ENCODE measurements around the gene AFG1L.
"Not testable (repeated sequence)": the region's sequence is repeated elsewhere in the genome, so short reads cannot be mapped to it uniquely, and the experiment has no call there.

AFG1L gene

DNA sequence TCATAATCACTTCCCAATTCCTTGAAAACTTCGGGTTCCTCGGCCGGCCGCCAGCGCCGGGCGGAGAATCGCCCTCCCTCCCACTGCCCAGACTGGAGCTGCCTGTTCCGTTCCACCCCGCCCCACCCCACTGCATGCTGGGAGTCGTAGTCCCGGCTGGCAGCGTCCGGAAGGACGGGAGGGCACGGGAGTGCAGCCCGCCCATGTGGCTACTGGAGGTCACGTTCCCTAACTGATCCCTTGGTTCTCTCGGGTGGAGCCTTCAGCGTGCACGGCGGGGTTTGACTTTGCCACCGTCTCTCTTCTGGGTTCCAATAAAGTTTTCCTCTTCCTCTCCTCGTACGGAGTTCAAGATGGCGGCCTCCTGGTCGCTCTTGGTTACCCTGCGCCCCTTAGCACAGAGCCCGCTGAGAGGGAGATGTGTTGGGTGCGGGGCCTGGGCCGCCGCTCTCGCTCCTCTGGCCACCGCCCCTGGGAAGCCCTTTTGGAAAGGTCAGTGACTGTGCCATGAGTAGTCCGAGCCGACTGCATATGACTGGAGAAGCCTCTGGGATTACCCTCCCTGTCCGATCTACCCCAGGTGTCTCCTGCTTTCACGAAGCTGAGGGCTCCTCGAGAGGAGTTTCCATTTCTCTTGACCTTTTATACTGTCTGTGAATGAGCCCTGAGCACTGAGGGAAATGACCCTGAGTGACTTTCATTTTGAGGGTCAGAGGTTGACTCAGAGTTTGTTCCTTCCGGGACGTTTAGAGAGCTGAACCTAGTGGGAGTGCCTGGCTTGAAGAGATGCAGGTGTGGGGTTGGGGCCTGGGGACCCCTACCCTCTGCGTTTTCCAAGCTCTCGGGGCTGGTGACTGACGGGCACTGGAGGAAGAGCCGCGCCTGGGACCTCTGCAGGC lies at the start of gene AFG1L:
TSS of gene AFG1L (plus strand) at position 328 of the 899 bp plus-strand sequence. CDS start at position 354, 26 bp downstream.
- TF ChIP-seq, protein P1, sequence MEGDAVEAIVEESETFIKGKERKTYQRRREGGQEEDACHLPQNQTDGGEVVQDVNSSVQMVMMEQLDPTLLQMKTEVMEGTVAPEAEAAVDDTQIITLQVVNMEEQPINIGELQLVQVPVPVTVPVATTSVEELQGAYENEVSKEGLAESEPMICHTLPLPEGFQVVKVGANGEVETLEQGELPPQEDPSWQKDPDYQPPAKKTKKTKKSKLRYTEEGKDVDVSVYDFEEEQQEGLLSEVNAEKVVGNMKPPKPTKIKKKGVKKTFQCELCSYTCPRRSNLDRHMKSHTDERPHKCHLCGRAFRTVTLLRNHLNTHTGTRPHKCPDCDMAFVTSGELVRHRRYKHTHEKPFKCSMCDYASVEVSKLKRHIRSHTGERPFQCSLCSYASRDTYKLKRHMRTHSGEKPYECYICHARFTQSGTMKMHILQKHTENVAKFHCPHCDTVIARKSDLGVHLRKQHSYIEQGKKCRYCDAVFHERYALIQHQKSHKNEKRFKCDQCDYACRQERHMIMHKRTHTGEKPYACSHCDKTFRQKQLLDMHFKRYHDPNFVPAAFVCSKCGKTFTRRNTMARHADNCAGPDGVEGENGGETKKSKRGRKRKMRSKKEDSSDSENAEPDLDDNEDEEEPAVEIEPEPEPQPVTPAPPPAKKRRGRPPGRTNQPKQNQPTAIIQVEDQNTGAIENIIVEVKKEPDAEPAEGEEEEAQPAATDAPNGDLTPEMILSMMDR (conservative IDR thresholded peaks at IDR 0.05): no peak
- peak within 1 kb of the TSS; percentile 95 for H3K27ac ChIP-seq

DNA sequence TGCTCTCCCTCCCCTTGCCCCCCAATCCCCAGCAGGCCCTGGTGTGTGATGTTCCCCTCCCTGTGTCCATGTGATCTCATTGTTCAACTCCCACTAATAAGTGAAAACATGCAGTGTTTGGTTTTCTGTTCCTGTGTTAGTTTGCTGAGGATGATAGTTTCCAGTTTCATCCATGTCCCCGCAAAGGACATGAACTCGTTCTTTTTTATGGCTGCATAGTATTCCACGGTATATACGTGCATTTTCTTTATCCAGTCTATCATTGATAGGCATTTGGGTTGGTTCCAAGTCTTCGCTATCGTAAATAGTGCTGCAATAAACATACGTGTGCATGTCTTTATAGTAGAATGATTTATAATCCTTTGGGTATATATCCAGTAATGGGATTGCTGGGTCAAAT lies 49.8 kb upstream of the AFG1L start:
- not testable (repeated sequence) for H3K27ac ChIP-seq

GRCh38 chr6:108247965-108248536 lies 46.8 kb upstream of the AFG1L start:
- no peak overlapping the region for H3K27ac ChIP-seq
- TF ChIP-seq, protein P1 (conservative IDR thresholded peaks at IDR 0.05): no peak

GRCh38 chr6:108250240-108250866 lies 44.5 kb upstream of the AFG1L start:
- no peak overlapping the region; the same call in 1 of the 2 replicates for H3K27ac ChIP-seq
- TF ChIP-seq, protein P1 (conservative IDR thresholded peaks at IDR 0.05): no peak

- H3K27ac ChIP-seq: peak overlapping the region; percentile 1; the same call in 1 of the 2 replicates
- TF ChIP-seq, protein P1 (conservative IDR thresholded peaks at IDR 0.05): no peak
Observed at GRCh38 chr6:108251252-108251651, 43.6 kb upstream of the AFG1L start.

DNA sequence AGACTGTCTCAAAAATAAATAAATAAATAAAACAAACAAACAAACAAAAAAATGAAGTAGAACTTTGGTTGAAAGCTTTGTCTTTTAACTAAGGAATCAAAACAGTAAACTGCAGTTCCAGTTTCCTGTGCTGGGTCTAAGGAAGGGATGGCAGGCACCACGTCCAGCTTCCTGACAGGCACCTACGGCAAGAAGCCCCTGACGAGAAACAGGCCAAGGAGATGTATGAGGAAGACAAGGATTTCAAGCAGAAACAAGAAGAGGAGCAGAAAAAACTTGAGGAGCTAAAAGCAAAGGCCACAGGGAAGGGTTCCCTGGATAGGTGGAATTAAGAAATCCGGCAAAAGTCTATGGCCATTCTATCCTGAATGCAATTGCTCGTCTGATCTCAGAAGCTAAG lies 42.8 kb upstream of the AFG1L start:
- peak overlapping the region; percentile 1; the same call in 1 of the 2 replicates for H3K27ac ChIP-seq
- TF ChIP-seq, protein P1 (conservative IDR thresholded peaks at IDR 0.05): no peak

DNA sequence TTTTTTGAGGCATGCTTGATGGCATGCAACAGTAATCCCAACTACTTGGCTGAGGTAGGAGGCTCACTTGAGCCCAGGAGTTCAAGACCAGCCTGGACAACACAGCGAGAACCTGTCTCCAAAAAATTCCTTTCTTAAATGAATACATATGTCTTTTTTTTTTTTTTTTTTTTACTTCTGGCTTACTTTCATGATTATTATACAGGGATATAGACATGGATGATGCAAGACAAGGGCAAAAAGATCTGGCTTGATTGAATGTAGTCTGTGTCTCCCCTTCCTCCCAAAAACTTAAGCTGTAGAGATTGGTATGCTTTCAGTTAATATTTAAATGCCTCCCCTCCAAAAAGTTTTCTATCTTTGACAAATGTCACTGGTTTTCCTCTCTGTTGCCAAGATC lies 41.6 kb upstream of the AFG1L start:
- TF ChIP-seq, protein P1 (conservative IDR thresholded peaks at IDR 0.05): no peak
- H3K27ac ChIP-seq: no peak overlapping the region
